AG09309 (cell line): Measurements from ENCODE around the gene KCTD19.

Experiments
- DNase-seq: peaks from one replicate; pipeline ENCODE4 v3.0.0-alpha.2; 2010; ENCODE audit warnings: low read depth
- H3K4me3 ChIP-seq: 2 replicates; pipeline ENCODE4 v1.5.1; 2011; ENCODE audit warnings: mild to moderate bottlenecking, low read depth, low read length, moderate library complexity; ENCODE audit not compliant: control insufficient read depth
- CTCF ChIP-seq: IDR thresholded peaks from 2 replicates; pipeline ENCODE4 v1.5.1; 2011; ENCODE audit warnings: mild to moderate bottlenecking, low read depth, low read length, inconsistent platforms; ENCODE audit not compliant: insufficient read depth, control insufficient read depth; ENCODE audit errors: missing control alignments

KCTD19 gene

GRCh38 chr16:67296420-67296819, 30.1 kb downstream of the KCTD19 start:
- no peak for TF ChIP-seq CTCF
- peak; percentile 55 for DNase-seq
- no peak overlapping the region for H3K4me3 ChIP-seq

DNA sequence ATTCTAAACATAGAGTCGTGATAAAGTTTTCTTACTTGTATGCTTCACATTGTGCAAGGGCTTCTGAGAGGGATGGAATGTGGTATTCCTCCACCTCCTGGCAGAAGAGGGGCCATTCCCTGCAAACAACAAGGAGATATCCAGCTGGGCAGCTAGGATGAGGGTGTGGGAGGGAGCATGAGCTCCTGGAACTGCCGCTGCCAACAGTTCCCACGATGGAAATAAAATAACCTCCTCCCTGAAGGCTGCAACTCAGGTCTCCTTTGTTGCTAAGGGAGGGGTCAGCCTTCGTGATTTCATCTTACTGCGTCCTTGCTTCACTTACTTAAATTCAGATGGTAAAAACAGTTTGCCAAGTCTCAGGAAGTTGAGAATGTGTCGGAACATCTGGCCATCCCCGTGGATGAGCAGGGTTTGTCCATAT, 31.6 kb downstream of the KCTD19 start:
- peak; percentile 44 for TF ChIP-seq CTCF
- no peak overlapping the region for H3K4me3 ChIP-seq
- peak; percentile 51 for DNase-seq

- no peak for TF ChIP-seq CTCF
- no peak for DNase-seq
- H3K4me3 ChIP-seq, result no peak overlapping the region
These were observed 32.3 kb downstream of the KCTD19 start for GRCh38 chr16:67294171-67294757.

DNA sequence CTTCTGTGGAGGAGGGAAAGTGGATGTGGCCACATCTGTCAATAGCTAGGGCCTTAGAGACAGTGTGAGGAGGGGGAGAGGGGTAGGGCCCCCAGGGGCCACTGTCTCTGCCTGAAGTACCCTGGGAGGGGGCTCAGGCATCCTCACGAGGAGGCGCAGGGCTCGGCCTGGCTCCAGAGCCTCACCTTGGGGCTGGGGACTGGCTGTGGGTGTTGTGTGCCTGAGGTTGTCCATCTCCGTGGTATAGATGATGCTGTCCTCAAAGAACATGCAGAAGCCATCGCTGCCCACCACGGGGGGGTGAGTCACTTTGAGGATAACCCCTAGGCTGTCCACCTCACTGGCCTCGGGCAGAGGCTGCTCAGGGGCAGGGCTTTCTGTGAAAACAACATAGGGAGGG, 35.1 kb downstream of the KCTD19 start:
- H3K4me3 ChIP-seq, result no peak overlapping the region
- no peak for DNase-seq
- TF ChIP-seq CTCF, result no peak

DNA sequence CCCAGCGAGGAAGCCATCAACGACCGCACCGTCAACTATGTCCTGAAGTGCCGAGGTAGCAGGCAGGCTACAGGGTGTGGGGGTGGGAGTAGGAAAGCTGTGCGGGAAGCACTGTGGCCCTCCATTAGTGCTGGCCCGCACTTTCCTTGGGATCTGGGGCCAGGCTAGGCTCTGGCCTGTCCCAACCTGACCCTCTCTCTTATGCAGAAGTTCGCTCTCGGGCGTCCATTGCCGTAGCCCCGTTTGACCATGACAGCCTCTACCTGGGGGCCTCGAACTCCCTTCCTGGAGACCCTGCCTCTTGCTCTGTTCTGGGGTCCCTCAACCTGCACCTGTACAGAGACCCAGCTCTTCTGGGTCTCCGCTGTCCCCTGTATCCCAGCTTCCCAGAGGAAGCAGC, 38.6 kb downstream of the KCTD19 start:
- no peak overlapping the region for H3K4me3 ChIP-seq
- DNase-seq, result no peak
- no peak for TF ChIP-seq CTCF

DNA sequence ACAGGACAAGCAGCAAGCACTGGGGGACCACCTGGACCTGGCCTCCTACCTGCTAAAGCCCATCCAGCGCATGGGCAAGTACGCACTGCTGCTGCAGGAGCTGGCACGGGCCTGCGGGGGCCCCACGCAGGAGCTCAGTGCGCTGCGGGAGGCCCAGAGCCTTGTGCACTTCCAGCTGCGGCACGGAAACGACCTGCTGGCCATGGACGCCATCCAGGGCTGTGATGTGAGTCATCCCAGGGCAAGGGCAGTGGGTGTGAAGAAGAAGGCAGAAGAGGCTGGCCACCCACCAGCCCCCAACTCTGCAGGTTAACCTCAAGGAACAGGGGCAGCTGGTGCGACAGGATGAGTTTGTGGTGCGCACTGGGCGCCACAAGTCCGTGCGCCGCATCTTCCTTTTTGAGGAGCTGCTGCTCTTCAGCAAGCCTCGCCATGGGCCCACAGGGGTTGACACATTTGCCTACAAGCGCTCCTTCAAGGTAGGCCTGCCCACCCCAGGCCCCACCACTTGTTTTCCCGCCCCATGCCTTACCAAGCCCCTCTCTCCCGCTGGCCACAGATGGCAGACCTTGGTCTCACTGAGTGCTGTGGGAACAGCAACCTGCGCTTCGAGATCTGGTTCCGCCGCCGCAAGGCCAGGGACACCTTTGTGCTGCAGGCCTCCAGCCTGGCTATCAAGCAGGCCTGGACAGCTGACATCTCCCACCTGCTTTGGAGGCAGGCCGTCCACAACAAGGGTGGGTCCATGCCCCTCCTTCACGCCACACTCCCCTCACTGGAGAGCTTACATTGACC, 39.9 kb downstream of the KCTD19 start:
- no peak for TF ChIP-seq CTCF
- no peak overlapping the region for H3K4me3 ChIP-seq
- no peak for DNase-seq
